ENCODE data around the gene MYO5B. TPM values are rescaled to one million over a fixed set of nuclear protein-coding genes. Genes with fewer than 3 reads are reported as not detected.
A peak's percentile ranks its signal among the peaks of the same experiment; 100 is the strongest.

The MYO5B gene
- total RNA-seq, 1 experiment from 2014 or later: 25.9 TPM

DNA sequence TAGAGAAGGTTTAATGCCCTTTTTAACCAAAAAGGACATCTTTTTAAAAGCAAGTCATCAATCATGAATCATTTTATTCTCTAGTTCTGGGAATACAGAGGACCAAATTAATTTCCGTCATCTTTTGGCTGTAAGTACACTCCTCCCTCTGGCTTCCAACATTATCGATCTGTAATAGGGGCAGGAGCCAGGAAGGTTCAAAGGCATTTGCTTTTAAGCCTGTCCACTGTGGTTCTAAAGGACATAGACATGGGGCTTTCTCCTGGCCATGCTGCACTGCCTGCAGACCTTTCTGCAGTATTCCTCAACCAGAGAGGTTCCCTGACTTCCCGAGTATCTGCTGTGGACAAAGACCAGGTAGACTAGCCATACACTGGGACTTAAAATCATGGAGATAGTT lies 170.5 kb downstream of the MYO5B start:
- POLR2A ChIA-PET: no interaction called here
- H3K27ac Mint-ChIP-seq (ENCODE audit: low read depth, unreplicated experiment): no peak overlapping the region
- CTCF ChIA-PET: interaction anchor here (1.1 kb wide), 1 partner anchor 178 kb away, joined by 3 read pairs; no protein-coding TSS in a partner anchor
- DNase-seq (ENCODE audit: unreplicated experiment): no peak
- no peaks in the 10 kb centered on the region for H3K27me3 Mint-ChIP-seq (ENCODE audit: insufficient read depth, unreplicated experiment)
- H3K36me3 Mint-ChIP-seq (ENCODE audit: insufficient read depth, unreplicated experiment): peaks cover 5% of the 10 kb centered on the region
- H3K4me3 Mint-ChIP-seq (ENCODE audit: unreplicated experiment): no peak overlapping the region
- TF ChIP-seq CTCF (IDR thresholded peaks at IDR 0.05; ENCODE audit: unreplicated experiment): no peak
- intact Hi-C loops (cut with micrococcal nuclease): no loop called here
- H3K4me1 Mint-ChIP-seq (ENCODE audit: insufficient read depth, unreplicated experiment): no peaks in the 10 kb centered on the region
- H3K9me3 Mint-ChIP-seq (ENCODE audit: unreplicated experiment): no peaks in the 10 kb centered on the region
- BruUV-seq (replicated peaks): no TSS peak

- Mint-ChIP-seq H3K4me1 (ENCODE audit: insufficient read depth, unreplicated experiment) (no peaks in the 10 kb centered on the region), H3K27me3 (ENCODE audit: insufficient read depth, unreplicated experiment) (no peaks in the 10 kb centered on the region), H3K9me3 (ENCODE audit: unreplicated experiment) (no peaks in the 10 kb centered on the region), H3K4me3 (ENCODE audit: unreplicated experiment) (no peak overlapping the region), H3K36me3 (ENCODE audit: insufficient read depth, unreplicated experiment) (peaks cover 5% of the 10 kb centered on the region), H3K27ac (ENCODE audit: low read depth, unreplicated experiment) (no peak overlapping the region)
- no peak for TF ChIP-seq CTCF (IDR thresholded peaks at IDR 0.05; ENCODE audit: unreplicated experiment)
- ChIA-PET CTCF (interaction anchor here (0.6 to 0.7 kb wide), 4 partner anchors 17 to 1639 kb away, joined by 3 to 4 read pairs (median 4); no protein-coding TSS in a partner anchor), POLR2A (no interaction called here)
- DNase-seq (ENCODE audit: unreplicated experiment): no peak
- BruUV-seq (replicated peaks): no TSS peak
- intact Hi-C loops (cut with micrococcal nuclease): no loop called here
These were observed 172.0 kb downstream of the MYO5B start for GRCh38 chr18:50022985-50023384.

DNA sequence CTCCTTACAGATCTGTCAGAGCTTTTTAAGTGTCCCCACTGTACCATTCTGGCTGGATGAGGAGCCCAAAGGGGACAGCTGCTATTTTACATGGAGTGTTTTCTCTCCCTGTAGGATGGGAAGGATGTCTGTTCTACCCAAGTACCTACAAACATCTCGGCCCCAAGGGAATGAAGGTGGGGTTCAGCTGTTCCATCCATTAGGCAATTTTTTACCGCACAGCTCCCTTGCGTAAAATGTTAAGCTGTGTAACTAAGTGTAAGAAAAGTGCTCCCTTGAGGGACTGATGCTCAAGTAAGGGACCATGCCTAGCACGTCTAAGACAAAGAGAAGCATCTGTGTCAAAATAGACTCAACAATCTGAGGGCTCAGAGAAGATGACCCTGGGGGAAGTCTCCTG lies 180.3 kb downstream of the MYO5B start:
- peaks cover 21% of the 10 kb centered on the region for H3K4me1 Mint-ChIP-seq (ENCODE audit: insufficient read depth, unreplicated experiment)
- H3K27me3 Mint-ChIP-seq (ENCODE audit: insufficient read depth, unreplicated experiment): no peaks in the 10 kb centered on the region
- no peaks in the 10 kb centered on the region for H3K36me3 Mint-ChIP-seq (ENCODE audit: insufficient read depth, unreplicated experiment)
- intact Hi-C loops (cut with micrococcal nuclease): no loop called here
- CTCF ChIA-PET: interaction anchor here (0.9 kb wide), 1 partner anchor 37 kb away, joined by 3 read pairs; no protein-coding TSS in a partner anchor
- no peak overlapping the region for H3K4me3 Mint-ChIP-seq (ENCODE audit: unreplicated experiment)
- no peak for TF ChIP-seq CTCF (IDR thresholded peaks at IDR 0.05; ENCODE audit: unreplicated experiment)
- H3K27ac Mint-ChIP-seq (ENCODE audit: low read depth, unreplicated experiment): no peak overlapping the region
- POLR2A ChIA-PET: interaction anchor here (0.7 kb wide), 1 partner anchor 9 kb away, joined by 3 read pairs; no protein-coding TSS in a partner anchor
- BruUV-seq (replicated peaks): no TSS peak
- no peaks in the 10 kb centered on the region for H3K9me3 Mint-ChIP-seq (ENCODE audit: unreplicated experiment)
- DNase-seq (ENCODE audit: unreplicated experiment): no peak

DNA sequence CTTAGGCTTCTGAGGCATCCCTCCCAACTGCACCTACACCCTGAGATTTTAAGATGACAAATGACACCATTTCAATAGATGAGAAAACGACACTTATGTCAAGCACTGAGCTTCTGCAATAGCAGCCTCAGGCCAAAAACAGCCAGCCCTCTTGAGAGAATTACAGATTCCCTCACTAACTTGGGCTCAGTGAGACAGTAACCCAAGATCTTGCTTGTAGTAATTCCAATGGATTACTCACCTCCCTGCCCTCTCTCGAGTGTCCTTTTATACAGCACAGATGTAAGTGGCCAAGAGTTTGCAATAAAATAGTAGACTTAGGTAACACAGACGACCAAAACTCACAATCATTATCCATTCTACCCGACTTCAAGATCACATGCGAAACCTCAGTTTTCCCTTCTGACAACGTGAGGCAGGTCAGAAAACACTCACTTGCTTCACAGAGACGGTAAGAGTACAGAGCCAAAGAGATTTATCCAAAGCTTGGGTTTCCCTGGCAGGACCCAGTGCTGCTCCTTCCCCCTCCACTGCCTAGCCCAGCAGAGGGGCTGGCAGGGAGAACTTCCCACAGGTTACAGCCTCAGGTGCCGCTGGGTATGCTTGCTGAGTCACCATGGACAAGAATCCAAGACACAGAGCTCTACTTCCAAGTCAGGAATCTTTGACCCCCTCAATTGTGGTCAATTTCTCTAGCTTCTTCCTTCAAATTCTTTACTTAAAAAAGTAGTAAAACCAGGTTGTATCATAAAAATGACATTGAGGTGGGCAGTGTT lies 181.4 kb downstream of the MYO5B start:
- no TSS peak for BruUV-seq (replicated peaks)
- H3K36me3 Mint-ChIP-seq (ENCODE audit: insufficient read depth, unreplicated experiment): no peaks in the 10 kb centered on the region
- ChIA-PET CTCF (interaction anchor here (0.6 kb wide), 1 partner anchor 151 kb away, joined by 3 read pairs; no protein-coding TSS in a partner anchor), POLR2A (interaction anchor here (1.3 kb wide), 1 partner anchor 190 kb away, joined by 4 read pairs; no protein-coding TSS in a partner anchor)
- H3K27me3 Mint-ChIP-seq (ENCODE audit: insufficient read depth, unreplicated experiment): no peaks in the 10 kb centered on the region
- H3K27ac Mint-ChIP-seq (ENCODE audit: low read depth, unreplicated experiment): peak overlapping the region; percentile 85
- peaks cover 21% of the 10 kb centered on the region for H3K4me1 Mint-ChIP-seq (ENCODE audit: insufficient read depth, unreplicated experiment)
- no peak overlapping the region for H3K4me3 Mint-ChIP-seq (ENCODE audit: unreplicated experiment)
- no peak for TF ChIP-seq CTCF (IDR thresholded peaks at IDR 0.05; ENCODE audit: unreplicated experiment)
- H3K9me3 Mint-ChIP-seq (ENCODE audit: unreplicated experiment): no peaks in the 10 kb centered on the region
- intact Hi-C loops (cut with micrococcal nuclease): loop anchor here (2.0 kb wide), 1 partner anchor 181 kb away; the partner anchor contains the start of gene MYO5B
- DNase-seq (ENCODE audit: unreplicated experiment): peak; percentile 34
